Measurements from ENCODE around the gene ZBTB21.

ZBTB21 gene

DNA sequence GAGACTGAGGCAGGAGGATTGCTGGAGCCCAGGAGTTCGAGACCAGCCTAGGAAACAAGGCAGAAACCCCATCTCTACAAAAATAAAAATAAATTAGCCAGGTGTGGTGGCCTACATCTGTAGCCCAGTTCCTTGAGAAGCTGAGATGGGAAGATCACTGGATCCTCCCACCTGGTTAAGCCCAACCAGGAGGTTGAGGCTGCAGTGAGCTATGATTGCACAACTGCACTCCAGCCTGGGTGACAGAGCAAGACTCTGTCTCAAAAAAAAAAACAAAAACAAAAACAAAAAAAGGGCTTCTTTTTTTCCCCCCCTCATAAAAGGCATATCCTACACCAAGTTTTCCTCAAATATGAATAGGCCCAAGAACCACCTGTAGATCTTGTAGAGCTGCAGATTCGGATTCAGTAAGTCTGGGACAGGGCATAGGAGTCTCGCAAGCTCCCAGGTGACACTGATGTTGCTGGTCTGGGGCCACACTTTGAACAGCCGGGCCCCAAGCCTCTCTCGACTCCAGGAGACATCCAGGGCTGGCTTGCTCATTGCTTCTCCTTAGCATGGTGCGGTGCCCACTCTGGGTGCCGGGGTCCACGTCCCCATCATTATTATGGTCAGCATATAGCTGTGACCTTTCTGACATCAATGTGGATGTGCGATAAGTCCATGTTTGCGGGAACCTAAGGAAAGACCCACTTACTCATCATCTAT, 38.9 kb upstream of the ZBTB21 start:
- no peak overlapping the region for H3K4me3 ChIP-seq (ENCODE audit: low read depth, low read length)
- TF ChIP-seq, protein P1, sequence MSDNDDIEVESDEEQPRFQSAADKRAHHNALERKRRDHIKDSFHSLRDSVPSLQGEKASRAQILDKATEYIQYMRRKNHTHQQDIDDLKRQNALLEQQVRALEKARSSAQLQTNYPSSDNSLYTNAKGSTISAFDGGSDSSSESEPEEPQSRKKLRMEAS (IDR thresholded peaks at IDR 0.05; ENCODE audit: low read depth, low read length), result no peak
- TF ChIP-seq CTCF (IDR thresholded peaks at IDR 0.05; ENCODE audit: low read depth, low read length), result no peak
- TF ChIP-seq MYC (IDR thresholded peaks at IDR 0.05; ENCODE audit: low read depth, low read length), result no peak
- DNase-seq (ENCODE audit: low read depth), result no peak

- H3K4me3 ChIP-seq (ENCODE audit: low read depth, low read length), result no peak overlapping the region
- TF ChIP-seq, protein P1 (IDR thresholded peaks at IDR 0.05; ENCODE audit: low read depth, low read length), result no peak
- no peak for TF ChIP-seq CTCF (IDR thresholded peaks at IDR 0.05; ENCODE audit: low read depth, low read length)
- no peak for TF ChIP-seq POLR2A (IDR thresholded peaks at IDR 0.05; ENCODE audit: extremely low read depth, insufficient read length)
- TF ChIP-seq MYC (IDR thresholded peaks at IDR 0.05; ENCODE audit: low read depth, low read length), result no peak
- DNase-seq (ENCODE audit: low read depth), result peak; percentile 18
Observed at GRCh38 chr21:42047821-42048613, 37.9 kb upstream of the ZBTB21 start.

DNA sequence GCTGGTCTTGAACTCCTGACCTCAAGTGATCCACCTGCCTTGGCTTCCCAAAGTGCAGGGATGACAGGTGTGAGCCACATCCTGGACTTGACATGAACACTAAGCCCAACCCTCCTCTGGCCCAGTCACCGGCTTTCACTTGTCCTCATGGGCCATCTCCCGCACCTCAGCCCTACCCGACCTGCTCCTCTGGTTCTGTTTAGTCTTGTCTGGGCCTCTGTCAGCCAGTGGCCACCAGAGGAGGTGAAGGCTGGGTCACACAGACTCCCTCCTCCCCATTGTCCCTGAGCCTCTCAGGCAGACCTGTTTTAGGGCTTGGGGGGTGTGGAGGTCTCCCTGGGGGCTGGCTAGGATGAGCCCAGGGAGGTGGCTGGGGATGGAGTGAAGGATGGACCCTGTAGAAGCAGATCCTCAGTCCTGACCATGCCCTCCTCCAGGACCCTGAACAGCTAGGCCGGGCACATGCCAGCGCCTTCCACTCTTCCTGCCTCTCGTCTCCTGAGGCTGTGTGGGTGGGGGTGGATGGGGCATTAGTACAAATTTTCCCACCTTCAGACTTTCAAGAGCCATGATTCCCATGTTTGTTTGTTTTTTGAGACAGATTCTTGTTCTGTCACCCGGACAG, 34.8 kb upstream of the ZBTB21 start:
- no peak for DNase-seq (ENCODE audit: low read depth)
- no peak for TF ChIP-seq MYC (IDR thresholded peaks at IDR 0.05; ENCODE audit: low read depth, low read length)
- TF ChIP-seq, protein P1 (IDR thresholded peaks at IDR 0.05; ENCODE audit: low read depth, low read length), result no peak
- TF ChIP-seq CTCF (IDR thresholded peaks at IDR 0.05; ENCODE audit: low read depth, low read length), result no peak
- TF ChIP-seq POLR2A (IDR thresholded peaks at IDR 0.05; ENCODE audit: extremely low read depth, insufficient read length), result no peak
- H3K4me3 ChIP-seq (ENCODE audit: low read depth, low read length), result no peak overlapping the region

- TF ChIP-seq POLR2A (IDR thresholded peaks at IDR 0.05; ENCODE audit: extremely low read depth, insufficient read length) (no peak), CTCF (IDR thresholded peaks at IDR 0.05; ENCODE audit: low read depth, low read length) (no peak), MYC (IDR thresholded peaks at IDR 0.05; ENCODE audit: low read depth, low read length) (no peak)
- TF ChIP-seq, protein P1 (IDR thresholded peaks at IDR 0.05; ENCODE audit: low read depth, low read length), result no peak
- no peak for DNase-seq (ENCODE audit: low read depth)
- no peak overlapping the region for H3K4me3 ChIP-seq (ENCODE audit: low read depth, low read length)
Observed at GRCh38 chr21:42043961-42044360, 33.8 kb upstream of the ZBTB21 start.

- no peak for TF ChIP-seq POLR2A (IDR thresholded peaks at IDR 0.05; ENCODE audit: extremely low read depth, insufficient read length)
- no peak for TF ChIP-seq CTCF (IDR thresholded peaks at IDR 0.05; ENCODE audit: low read depth, low read length)
- TF ChIP-seq, protein P1 (IDR thresholded peaks at IDR 0.05; ENCODE audit: low read depth, low read length), result no peak
- TF ChIP-seq MYC (IDR thresholded peaks at IDR 0.05; ENCODE audit: low read depth, low read length), result no peak
- H3K4me3 ChIP-seq (ENCODE audit: low read depth, low read length), result no peak overlapping the region
- DNase-seq (ENCODE audit: low read depth), result no peak
Observed at GRCh38 chr21:42043201-42043895, 33.2 kb upstream of the ZBTB21 start.
